Liver (tissue), 9 donors: Measurements from ENCODE around the gene KATNAL2. TPM values are rescaled to one million over a fixed set of nuclear protein-coding genes. Genes with fewer than 3 reads are reported as not detected.

Experiments
- DNase-seq: peaks from one replicate; pipeline ENCODE4 v3.0.0-alpha.2; 2017; ENCODE audit warnings: low spot score
- H3K27ac ChIP-seq, 2 donors: one replicate each; pipeline ENCODE4 v1.7.0; 2013; ENCODE audit warnings: inconsistent platforms in 2 of 2, low read length in 2 of 2, control low read depth in 1 of 2, low read depth in 1 of 2, mild to moderate bottlenecking in 1 of 2
- H3K27me3 ChIP-seq, 4 donors: one replicate each; pipeline versions ENCODE4 v1.6.1 to v1.7.0; 2013; ENCODE audit warnings: low read length in 3 of 4, inconsistent platforms in 1 of 4, mild to moderate bottlenecking in 1 of 4, moderate library complexity in 1 of 4; ENCODE audit not compliant: control insufficient read depth in 4 of 4, insufficient read depth in 4 of 4
- H3K36me3 ChIP-seq, 4 donors: one replicate each; pipeline versions ENCODE4 v1.6.1 to v1.7.0; 2013; ENCODE audit warnings: low read length in 3 of 4, mild to moderate bottlenecking in 3 of 4, low read depth in 1 of 4, moderate library complexity in 1 of 4; ENCODE audit not compliant: control insufficient read depth in 4 of 4, insufficient read depth in 3 of 4
- H3K4me1 ChIP-seq, 4 donors: one replicate each; pipeline versions ENCODE4 v1.6.1 to v1.7.0; 2013; ENCODE audit warnings: low read length in 3 of 4, mild to moderate bottlenecking in 3 of 4, moderate library complexity in 1 of 4; ENCODE audit not compliant: control insufficient read depth in 4 of 4, insufficient read depth in 4 of 4
- H3K4me3 ChIP-seq, 3 donors: one replicate each; pipeline versions ENCODE4 v1.6.1 to v1.7.0; 2013; ENCODE audit warnings: low read length in 3 of 3, control low read depth in 1 of 3, low read depth in 1 of 3, mild to moderate bottlenecking in 1 of 3
- H3K9ac ChIP-seq, 2 donors: one replicate each; pipeline ENCODE4 v1.7.0; 2013; ENCODE audit warnings: low read length in 2 of 2, mild to moderate bottlenecking in 2 of 2, moderate library complexity in 2 of 2, control low read depth in 1 of 2, low read depth in 1 of 2
- H3K9me3 ChIP-seq, 4 donors: one replicate each; pipeline versions ENCODE4 v1.6.1 to v1.7.0; 2013; ENCODE audit warnings: low read length in 3 of 4; ENCODE audit not compliant: control insufficient read depth in 4 of 4
- ATF3 ChIP-seq: IDR thresholded peaks from 2 replicates; pipeline ENCODE4 v1.6.1; 2016; ENCODE audit warnings: antibody characterized with exemption
- EGR1 ChIP-seq, 2 donors: IDR thresholded peaks; 2 replicates each; pipeline ENCODE4 v1.6.1; 2016 to 2018; ENCODE audit warnings: antibody characterized with exemption in 2 of 2, low read depth in 2 of 2
- FOXA1 ChIP-seq: IDR thresholded peaks from 2 replicates; pipeline ENCODE4 v1.6.1; 2016; ENCODE audit warnings: antibody characterized with exemption
- FOXA2 ChIP-seq: IDR thresholded peaks from 2 replicates; pipeline ENCODE4 v1.6.1; 2016; ENCODE audit warnings: antibody characterized with exemption
- GABPA ChIP-seq, 2 donors: IDR thresholded peaks in 1 of 2; conservative IDR thresholded peaks in 1 of 2; 2 replicates each; pipeline ENCODE4 v1.6.1; 2016; ENCODE audit warnings: antibody characterized with exemption in 2 of 2, mild to moderate bottlenecking in 1 of 2, moderate library complexity in 1 of 2
- HNF4A ChIP-seq, 2 donors: conservative IDR thresholded peaks; 2 replicates each; pipeline ENCODE4 v1.6.1; 2016; ENCODE audit warnings: antibody characterized with exemption in 2 of 2, mild to moderate bottlenecking in 2 of 2
- HNF4G ChIP-seq: IDR thresholded peaks from 2 replicates; pipeline ENCODE4 v1.6.1; 2016; ENCODE audit warnings: antibody characterized with exemption
- JUND ChIP-seq, 2 donors: IDR thresholded peaks; 2 replicates each; pipeline ENCODE4 v1.6.1; 2016; ENCODE audit warnings: antibody characterized with exemption in 2 of 2
- MAX ChIP-seq: IDR thresholded peaks from 2 replicates; pipeline ENCODE4 v1.6.1; 2016; ENCODE audit warnings: antibody characterized with exemption
- NR2F2 ChIP-seq: IDR thresholded peaks from 2 replicates; pipeline ENCODE4 v1.6.1; 2016; ENCODE audit warnings: antibody characterized with exemption
- RAD21 ChIP-seq, 2 donors: IDR thresholded peaks; 2 replicates each; pipeline ENCODE4 v1.6.1; 2016; ENCODE audit warnings: antibody characterized with exemption in 2 of 2, mild to moderate bottlenecking in 2 of 2
- RXRA ChIP-seq, 2 donors: IDR thresholded peaks; 2 replicates each; pipeline ENCODE4 v1.6.1; 2017 to 2018; ENCODE audit warnings: antibody characterized with exemption in 2 of 2, mild to moderate bottlenecking in 1 of 2
- SP1 ChIP-seq: IDR thresholded peaks from 2 replicates; pipeline ENCODE4 v1.6.1; 2018; ENCODE audit warnings: antibody characterized with exemption, mild to moderate bottlenecking
- TAF1 ChIP-seq: conservative IDR thresholded peaks from 2 replicates; pipeline ENCODE4 v1.6.1; 2016; ENCODE audit warnings: antibody characterized with exemption, mild to moderate bottlenecking
- YY1 ChIP-seq: IDR thresholded peaks from 2 replicates; pipeline ENCODE4 v1.6.1; 2016; ENCODE audit warnings: antibody characterized with exemption, mild to moderate bottlenecking
- ZBTB33 ChIP-seq: IDR thresholded peaks from 2 replicates; pipeline ENCODE4 v1.6.1; 2016; ENCODE audit warnings: antibody characterized with exemption
- WGBS: extraction: QIAGEN DNeasy Blood & Tissue Kit; methylation state at CpG from one replicate; pipeline ENCODE4 v1.1.7; 2013; 5-methylcytosine and 5-hydroxymethylcytosine counted together
- polyA plus RNA-seq, 2 donors: library from polyadenylated mRNA; stranded (reverse) in 1 of 2; unstranded in 1 of 2; fragments of 200-250 nt in 1 of 2; fragments of >200 nt in 1 of 2; fragmentation: Nextera tagmentation in 1 of 2; extraction: Ambion mirVana in 1 of 2; gene quantifications; one replicate each; pipeline versions ENCODE4 v1.2.1 to v1.2.3, GENCODE V29; 2013 to 2015
- total RNA-seq, 2 donors: library from RNA; depleted of rRNA; stranded (reverse); fragments of >200 nt; gene quantifications; one replicate each; pipeline ENCODE4 v1.2.3, GENCODE V29; 2014
- TF ChIP-seq, protein P1 (sequence below): IDR thresholded peaks from 2 replicates; pipeline ENCODE4 v1.6.1; 2016; ENCODE audit warnings: antibody characterized with exemption, mild to moderate bottlenecking
- TF ChIP-seq, protein P2 (sequence below): fragments of 150-350 bp; IDR thresholded peaks from 2 replicates; pipeline ENCODE4 v1.5.1; 2017; ENCODE audit warnings: improper control_type of control experiment, low read depth, low read length; ENCODE audit not compliant: missing input control
- donor health status: healthy.
- donor health status: healthy.
- donor health status: healthy.
- donor health status: healthy.
- donor health status: healthy.

KATNAL2 gene
- total and polyA plus RNA-seq, 4 donors, result 0.42 to 4.8 (median 1.5) TPM

DNA sequence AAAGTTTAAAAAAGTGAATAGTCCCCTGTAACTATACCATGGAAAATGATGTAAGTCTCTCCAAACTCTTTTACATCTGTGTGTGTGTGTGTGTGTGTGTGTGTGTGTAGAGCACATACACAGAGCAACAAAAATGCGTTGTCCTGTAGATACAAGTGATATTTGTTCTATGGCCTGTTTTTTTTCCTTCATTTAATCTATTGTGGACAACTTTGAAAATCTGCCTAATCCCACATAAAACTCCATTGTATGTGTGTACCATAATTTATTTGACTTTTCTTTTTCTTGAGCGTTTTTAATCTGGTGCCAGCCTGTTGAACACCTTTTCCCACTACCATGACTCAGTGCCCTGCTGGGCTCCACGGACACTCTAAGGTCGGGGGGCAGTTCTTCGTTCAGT is 170.3 kb downstream of the KATNAL2 start:
- 95% methylated on average over 5 of the region's 5 CpGs for WGBS
- H3K9ac ChIP-seq, result no peak overlapping the region
- no peak overlapping the region for H3K4me3 ChIP-seq
- H3K4me1 ChIP-seq, result no peaks in the 10 kb centered on the region
- H3K27ac ChIP-seq, result no peak overlapping the region
- no peaks in the 10 kb centered on the region for H3K27me3 ChIP-seq
- peaks cover 0 to 3% (median 0%) of the 10 kb centered on the region in 4 donors for H3K36me3 ChIP-seq
- DNase-seq, result no peak
- TF ChIP-seq JUND (IDR thresholded peaks at IDR 0.05) (no peak), FOXA1 (no peak), RAD21 (IDR thresholded peaks at IDR 0.05) (no peak), TAF1 (no peak), HNF4G (no peak), HNF4A (conservative IDR thresholded peaks at IDR 0.05) (no peak), ATF3 (no peak), YY1 (no peak), GABPA (IDR thresholded peaks at IDR 0.05 in 1 of 2, conservative IDR thresholded peaks at IDR 0.05 in 1 of 2) (no peak), ZBTB33 (no peak), EGR1 (IDR thresholded peaks at IDR 0.05; ENCODE audit: low read depth in 2 of 2) (no peak)
- H3K9me3 ChIP-seq, result no peaks in the 10 kb centered on the region

- no peak for DNase-seq
- Histone ChIP-seq H3K9me3 (no peaks in the 10 kb centered on the region), H3K27me3 (no peaks in the 10 kb centered on the region), H3K4me3 (no peak overlapping the region), H3K4me1 (no peaks in the 10 kb centered on the region), H3K36me3 (no peaks in the 10 kb centered on the region), H3K27ac (no peak overlapping the region), H3K9ac (no peak overlapping the region)
- no peak for TF ChIP-seq YY1
- TF ChIP-seq, protein P1, sequence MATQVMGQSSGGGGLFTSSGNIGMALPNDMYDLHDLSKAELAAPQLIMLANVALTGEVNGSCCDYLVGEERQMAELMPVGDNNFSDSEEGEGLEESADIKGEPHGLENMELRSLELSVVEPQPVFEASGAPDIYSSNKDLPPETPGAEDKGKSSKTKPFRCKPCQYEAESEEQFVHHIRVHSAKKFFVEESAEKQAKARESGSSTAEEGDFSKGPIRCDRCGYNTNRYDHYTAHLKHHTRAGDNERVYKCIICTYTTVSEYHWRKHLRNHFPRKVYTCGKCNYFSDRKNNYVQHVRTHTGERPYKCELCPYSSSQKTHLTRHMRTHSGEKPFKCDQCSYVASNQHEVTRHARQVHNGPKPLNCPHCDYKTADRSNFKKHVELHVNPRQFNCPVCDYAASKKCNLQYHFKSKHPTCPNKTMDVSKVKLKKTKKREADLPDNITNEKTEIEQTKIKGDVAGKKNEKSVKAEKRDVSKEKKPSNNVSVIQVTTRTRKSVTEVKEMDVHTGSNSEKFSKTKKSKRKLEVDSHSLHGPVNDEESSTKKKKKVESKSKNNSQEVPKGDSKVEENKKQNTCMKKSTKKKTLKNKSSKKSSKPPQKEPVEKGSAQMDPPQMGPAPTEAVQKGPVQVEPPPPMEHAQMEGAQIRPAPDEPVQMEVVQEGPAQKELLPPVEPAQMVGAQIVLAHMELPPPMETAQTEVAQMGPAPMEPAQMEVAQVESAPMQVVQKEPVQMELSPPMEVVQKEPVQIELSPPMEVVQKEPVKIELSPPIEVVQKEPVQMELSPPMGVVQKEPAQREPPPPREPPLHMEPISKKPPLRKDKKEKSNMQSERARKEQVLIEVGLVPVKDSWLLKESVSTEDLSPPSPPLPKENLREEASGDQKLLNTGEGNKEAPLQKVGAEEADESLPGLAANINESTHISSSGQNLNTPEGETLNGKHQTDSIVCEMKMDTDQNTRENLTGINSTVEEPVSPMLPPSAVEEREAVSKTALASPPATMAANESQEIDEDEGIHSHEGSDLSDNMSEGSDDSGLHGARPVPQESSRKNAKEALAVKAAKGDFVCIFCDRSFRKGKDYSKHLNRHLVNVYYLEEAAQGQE, result no peak
- no peak for TF ChIP-seq FOXA2
- TF ChIP-seq HNF4A (conservative IDR thresholded peaks at IDR 0.05), result no peak
- TF ChIP-seq RAD21 (IDR thresholded peaks at IDR 0.05), result no peak
- TF ChIP-seq RXRA (IDR thresholded peaks at IDR 0.05), result no peak
- no peak for TF ChIP-seq HNF4G
- no peak for TF ChIP-seq GABPA (IDR thresholded peaks at IDR 0.05 in 1 of 2, conservative IDR thresholded peaks at IDR 0.05 in 1 of 2)
- TF ChIP-seq EGR1 (IDR thresholded peaks at IDR 0.05; ENCODE audit: low read depth in 2 of 2), result no peak
- TF ChIP-seq, protein P2, sequence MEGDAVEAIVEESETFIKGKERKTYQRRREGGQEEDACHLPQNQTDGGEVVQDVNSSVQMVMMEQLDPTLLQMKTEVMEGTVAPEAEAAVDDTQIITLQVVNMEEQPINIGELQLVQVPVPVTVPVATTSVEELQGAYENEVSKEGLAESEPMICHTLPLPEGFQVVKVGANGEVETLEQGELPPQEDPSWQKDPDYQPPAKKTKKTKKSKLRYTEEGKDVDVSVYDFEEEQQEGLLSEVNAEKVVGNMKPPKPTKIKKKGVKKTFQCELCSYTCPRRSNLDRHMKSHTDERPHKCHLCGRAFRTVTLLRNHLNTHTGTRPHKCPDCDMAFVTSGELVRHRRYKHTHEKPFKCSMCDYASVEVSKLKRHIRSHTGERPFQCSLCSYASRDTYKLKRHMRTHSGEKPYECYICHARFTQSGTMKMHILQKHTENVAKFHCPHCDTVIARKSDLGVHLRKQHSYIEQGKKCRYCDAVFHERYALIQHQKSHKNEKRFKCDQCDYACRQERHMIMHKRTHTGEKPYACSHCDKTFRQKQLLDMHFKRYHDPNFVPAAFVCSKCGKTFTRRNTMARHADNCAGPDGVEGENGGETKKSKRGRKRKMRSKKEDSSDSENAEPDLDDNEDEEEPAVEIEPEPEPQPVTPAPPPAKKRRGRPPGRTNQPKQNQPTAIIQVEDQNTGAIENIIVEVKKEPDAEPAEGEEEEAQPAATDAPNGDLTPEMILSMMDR, result no peak
- TF ChIP-seq MAX, result no peak
- no peak for TF ChIP-seq TAF1
- TF ChIP-seq SP1, result no peak
- no peak for TF ChIP-seq NR2F2
- 68% methylated on average over 3 of the region's 3 CpGs for WGBS
Observed at GRCh38 chr18:47095810-47096209, 178.4 kb downstream of the KATNAL2 start.
